Dermis microvascular lymphatic vessel endothelial cell (primary cell): ENCODE results near the gene SLC29A3. TPM values are rescaled to one million over a fixed set of nuclear protein-coding genes. Genes with fewer than 3 reads are reported as not detected.

Experiments used
- DNase-seq, 2 donors: peaks; one replicate each; pipeline versions ENCODE4 v3.0.0 to v3.0.0-alpha.2; 2010; ENCODE audit warnings: low read depth in 2 of 2
- total RNA-seq: library from RNA; depleted of rRNA; stranded (reverse); fragments of >200 nt; gene quantifications from 2 replicates; pipeline ENCODE4 v1.2.1, GENCODE V29; 2014

SLC29A3 gene
- total RNA-seq, 1 donor from 2014 or later: 1.8 TPM

GRCh38 chr10:71368176-71368575 lies 49.1 kb downstream of the SLC29A3 start:
- DNase-seq: no peak

GRCh38 chr10:71368643-71369042 lies 49.6 kb downstream of the SLC29A3 start:
- DNase-seq: no peak

- no peak for DNase-seq
Measured at GRCh38 chr10:71369602-71370001, 50.5 kb downstream of the SLC29A3 start.

- DNase-seq: no peak
Measured at GRCh38 chr10:71370031-71370430, 51.0 kb downstream of the SLC29A3 start.

GRCh38 chr10:71371750-71372166 lies 52.7 kb downstream of the SLC29A3 start:
- no peak for DNase-seq

- no peak for DNase-seq
Measured at GRCh38 chr10:71372882-71373495, 53.9 kb downstream of the SLC29A3 start.

GRCh38 chr10:71374481-71375233 lies 55.6 kb downstream of the SLC29A3 start:
- no peak for DNase-seq

- no peak for DNase-seq
Measured at GRCh38 chr10:71375952-71376351, 56.9 kb downstream of the SLC29A3 start.

- DNase-seq: no peak
Measured at GRCh38 chr10:71378336-71379117, 59.5 kb downstream of the SLC29A3 start.

- no peak for DNase-seq
Measured at GRCh38 chr10:71379118-71379766, 60.2 kb downstream of the SLC29A3 start.

- no peak for DNase-seq
Measured at GRCh38 chr10:71380841-71381240, 61.8 kb downstream of the SLC29A3 start.

- no peak for DNase-seq
Measured at GRCh38 chr10:71381611-71382010, 62.6 kb downstream of the SLC29A3 start.

- no peak for DNase-seq
Measured at GRCh38 chr10:71382028-71382427, 63.0 kb downstream of the SLC29A3 start.

GRCh38 chr10:71382757-71383156 lies 63.7 kb downstream of the SLC29A3 start:
- no peak for DNase-seq

- DNase-seq: peak; percentile 9 to 54
Measured at GRCh38 chr10:71383972-71384687, 65.1 kb downstream of the SLC29A3 start.

GRCh38 chr10:71388171-71388570 lies 69.1 kb downstream of the SLC29A3 start:
- DNase-seq: no peak

GRCh38 chr10:71388583-71389310 lies 69.7 kb downstream of the SLC29A3 start:
- no peak for DNase-seq

GRCh38 chr10:71389768-71390460 lies 70.9 kb downstream of the SLC29A3 start:
- no peak for DNase-seq

- DNase-seq: no peak
Measured at GRCh38 chr10:71390461-71390835, 71.4 kb downstream of the SLC29A3 start.
